CD4-positive, alpha-beta T cell treated with Interleukin-6 for 4 hours (primary cell): ENCODE measurements around the gene ZGPAT.
A peak's percentile ranks its signal among the peaks of the same experiment; 100 is the strongest.

Source experiments
- DNase-seq: peaks from one replicate; pipeline ENCODE4 v3.0.0-alpha.2; 2020; ENCODE audit warnings: mixed read lengths

Gene ZGPAT

DNA sequence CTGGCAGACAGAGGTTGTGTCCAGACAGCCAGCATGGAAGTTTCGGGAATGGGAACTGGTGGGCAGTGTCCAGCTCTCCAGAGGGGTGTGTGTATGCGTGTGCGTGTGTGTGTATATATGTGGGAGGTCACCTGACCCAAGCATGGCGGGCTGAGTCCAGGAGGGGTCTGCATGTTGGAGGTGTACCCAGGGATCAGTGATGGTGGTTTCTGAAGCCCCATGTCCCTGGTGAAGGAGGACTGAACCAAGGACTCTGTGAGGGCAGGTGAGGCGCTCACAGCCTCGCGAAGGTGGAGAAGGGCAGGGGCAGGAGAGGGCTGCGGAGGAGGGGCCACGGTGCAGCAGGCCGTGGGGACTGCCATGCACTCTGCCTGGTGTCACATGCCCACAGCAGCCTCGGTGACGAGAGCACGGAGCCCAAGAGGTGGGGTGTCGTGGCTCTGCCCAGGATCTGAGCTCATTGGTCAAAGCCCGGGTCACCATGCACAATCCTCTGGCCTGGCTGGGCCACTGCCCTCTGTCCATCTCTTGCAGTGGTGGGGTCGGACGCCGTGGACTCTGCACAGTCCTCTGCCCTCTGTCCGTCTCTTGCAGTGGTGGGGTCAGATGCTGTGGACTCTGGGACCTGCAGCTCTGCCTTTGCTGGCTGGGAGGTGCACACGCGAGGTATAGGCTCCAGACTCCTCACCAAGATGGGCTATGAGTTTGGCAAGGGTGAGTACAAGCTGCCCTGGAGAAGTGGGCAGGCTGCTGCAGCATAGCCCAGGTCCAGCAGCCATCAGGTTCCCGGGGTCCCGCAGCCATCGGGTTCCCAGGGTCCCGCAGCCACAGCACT, 26.5 kb downstream of the ZGPAT start:
- DNase-seq: no peak

DNA sequence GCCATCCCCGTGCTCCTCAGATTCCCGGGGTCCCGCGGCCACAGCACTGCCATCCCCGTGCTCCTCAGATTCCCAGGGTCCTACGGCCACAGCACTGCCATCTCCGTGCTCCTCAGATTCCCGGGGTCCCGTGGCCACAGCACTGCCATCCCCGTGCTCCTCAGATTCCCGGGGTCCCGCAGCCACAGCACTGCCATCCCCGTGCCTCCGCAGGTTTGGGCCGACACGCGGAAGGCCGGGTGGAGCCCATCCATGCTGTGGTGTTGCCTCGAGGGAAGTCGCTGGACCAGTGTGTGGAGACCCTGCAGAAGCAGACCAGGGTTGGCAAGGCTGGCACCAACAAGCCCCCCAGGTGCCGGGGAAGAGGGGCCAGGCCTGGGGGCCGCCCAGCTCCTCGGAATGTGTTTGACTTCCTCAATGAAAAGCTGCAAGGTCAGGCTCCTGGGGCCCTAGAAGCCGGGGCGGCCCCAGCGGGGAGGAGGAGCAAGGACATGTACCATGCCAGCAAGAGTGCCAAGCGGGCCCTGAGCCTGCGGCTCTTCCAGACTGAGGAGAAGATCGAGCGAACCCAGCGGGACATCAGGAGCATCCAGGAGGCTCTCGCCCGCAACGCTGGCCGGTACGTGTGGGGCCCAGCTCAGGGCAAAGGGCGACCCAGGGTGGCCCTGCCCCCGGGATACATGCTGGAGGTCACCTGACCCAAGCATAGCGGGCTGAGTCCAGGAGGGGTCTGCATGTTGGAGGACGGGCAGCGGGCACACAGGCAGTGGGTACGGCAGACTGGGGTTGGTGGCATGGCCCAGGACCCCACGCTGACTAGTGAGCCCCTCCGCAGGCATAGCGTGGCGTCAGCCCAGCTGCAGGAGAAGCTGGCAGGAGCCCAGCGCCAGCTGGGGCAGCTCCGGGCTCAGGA, 27.4 kb downstream of the ZGPAT start:
- no peak for DNase-seq

DNA sequence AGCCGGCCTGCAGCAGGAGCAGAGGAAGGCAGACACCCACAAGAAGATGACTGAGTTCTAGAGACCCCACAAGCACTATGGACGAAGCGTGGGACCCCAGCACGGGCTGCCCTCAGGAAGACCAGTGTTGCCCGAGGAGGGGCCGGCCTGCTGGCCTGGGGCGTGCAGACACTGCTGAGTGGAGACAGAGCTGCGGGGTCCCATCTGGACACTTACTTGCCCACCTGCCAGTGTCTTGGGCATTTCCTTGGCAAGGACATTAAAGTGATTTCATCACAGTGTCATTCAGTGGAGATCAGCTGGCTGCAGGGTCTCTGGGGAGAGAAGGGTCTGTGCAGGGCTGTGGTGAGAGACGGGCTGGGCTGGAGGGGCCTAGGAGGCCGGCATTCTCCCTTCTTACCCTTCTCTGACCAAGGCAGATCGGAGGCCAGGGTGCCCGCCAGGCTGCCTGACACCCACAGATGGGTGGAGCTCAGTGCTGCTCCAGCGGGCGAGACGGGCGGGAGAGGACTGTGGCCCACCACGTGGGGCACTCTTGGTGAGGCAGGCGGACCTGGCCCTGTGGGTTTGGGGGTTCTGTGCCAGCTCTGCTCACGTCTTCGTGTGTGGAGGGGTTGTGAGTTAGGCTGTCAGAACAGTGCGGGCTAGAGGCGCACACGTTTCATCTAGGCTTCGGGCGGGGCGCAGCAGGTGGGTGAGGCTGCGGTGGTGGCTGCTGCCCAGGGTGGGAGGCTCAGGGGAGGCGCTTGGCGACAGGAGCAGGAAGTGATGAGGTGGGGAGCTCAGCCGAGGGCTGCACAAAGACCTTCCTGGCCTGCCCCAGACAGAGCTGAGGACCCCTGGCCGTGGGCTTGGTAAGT, 28.2 kb downstream of the ZGPAT start, which contains the start of gene LIME1:
TSS of gene LIME1 (plus strand) at position 806 of the 860 bp plus-strand sequence. CDS start 886 bp downstream, outside the sequence.
- peak; percentile 87 for DNase-seq

DNA sequence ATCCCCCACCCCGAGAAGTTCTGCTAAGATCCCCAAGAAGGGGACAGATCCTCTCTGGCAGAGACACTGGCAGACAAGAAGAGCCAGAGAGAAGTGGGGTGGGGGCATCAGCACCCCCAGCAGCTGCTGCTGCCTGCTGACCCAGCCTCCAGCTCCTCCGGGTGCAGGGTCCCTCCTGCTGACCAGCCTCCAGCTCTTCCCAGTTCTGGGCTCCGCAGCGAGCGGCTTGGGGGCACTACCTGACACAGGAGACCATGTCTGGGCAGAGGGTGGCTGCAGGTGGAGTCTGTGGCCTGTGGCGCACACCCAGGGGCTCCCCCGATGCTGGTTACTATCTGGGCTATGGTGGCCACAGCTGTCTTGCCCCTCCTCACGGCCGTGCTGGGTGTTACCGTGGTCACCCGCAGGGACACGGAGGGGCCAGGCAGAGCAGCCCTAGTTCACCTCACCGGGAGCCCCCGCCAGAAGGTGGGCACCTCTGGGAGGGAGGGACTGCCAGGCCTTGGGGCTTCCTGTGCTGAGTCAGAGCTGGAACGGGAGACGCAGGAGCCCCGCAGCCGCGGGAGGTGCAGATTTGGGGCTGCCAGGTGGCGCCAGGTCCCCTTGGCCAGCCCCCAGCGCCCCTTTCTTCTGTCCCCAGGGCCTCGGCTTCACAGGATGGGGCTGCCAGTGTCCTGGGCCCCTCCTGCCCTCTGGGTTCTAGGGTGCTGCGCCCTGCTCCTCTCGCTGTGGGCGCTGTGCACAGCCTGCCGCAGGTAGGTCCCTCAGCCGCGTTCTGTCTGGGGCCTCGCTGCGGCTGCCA, 29.3 kb downstream of the ZGPAT start:
- peak; percentile 75 for DNase-seq

DNA sequence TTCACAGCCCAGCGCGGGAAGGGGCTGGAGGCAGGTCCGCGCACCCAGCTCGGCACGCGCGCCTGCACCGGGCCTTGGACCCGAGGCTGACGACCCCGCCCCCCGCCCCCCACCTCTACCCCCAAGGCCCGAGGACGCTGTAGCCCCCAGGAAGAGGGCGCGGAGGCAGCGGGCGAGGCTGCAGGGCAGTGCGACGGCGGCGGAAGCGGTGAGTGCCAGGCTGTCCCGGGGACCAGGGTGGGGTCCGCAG, 29.8 kb downstream of the ZGPAT start:
- DNase-seq: no peak

DNA sequence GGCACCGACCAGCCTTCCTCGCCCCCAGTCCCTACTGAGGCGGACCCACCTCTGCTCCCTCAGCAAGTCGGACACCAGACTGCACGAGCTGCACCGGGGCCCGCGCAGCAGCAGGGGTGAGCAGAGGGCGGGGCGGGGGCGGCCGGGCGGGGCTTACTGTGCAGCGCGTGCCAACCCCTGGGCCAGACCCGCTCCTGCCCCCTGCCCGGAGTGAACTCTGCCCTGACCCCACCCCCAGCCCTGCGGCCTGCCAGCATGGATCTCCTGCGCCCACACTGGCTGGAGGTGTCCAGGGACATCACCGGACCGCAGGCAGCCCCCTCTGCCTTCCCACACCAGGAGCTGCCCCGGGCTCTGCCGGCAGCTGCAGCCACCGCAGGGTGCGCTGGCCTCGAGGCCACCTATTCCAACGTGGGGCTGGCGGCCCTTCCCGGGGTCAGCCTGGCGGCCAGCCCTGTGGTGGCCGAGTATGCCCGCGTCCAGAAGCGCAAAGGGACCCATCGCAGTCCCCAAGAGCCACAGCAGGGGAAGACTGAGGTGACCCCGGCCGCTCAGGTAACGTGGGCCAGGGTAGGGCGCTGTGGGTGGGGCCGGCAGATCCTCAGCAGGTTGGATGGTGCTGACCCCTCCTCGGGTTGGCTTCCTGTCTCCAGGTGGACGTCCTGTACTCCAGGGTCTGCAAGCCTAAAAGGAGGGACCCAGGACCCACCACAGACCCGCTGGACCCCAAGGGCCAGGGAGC, 30.3 kb downstream of the ZGPAT start:
- peak; percentile 68 for DNase-seq

DNA sequence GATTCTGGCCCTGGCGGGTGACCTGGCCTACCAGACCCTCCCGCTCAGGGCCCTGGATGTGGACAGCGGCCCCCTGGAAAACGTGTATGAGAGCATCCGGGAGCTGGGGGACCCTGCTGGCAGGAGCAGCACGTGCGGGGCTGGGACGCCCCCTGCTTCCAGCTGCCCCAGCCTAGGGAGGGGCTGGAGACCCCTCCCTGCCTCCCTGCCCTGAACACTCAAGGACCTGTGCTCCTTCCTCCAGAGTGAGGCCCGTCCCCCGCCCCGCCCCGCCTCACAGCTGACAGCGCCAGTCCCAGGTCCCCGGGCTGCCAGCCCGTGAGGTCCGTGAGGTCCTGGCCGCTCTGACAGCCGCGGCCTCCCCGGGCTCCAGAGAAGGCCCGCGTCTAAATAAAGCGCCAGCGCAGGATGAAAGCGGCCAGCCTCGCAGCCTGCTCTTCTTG, 30.9 kb downstream of the ZGPAT start:
- peak; percentile 53 for DNase-seq

DNA sequence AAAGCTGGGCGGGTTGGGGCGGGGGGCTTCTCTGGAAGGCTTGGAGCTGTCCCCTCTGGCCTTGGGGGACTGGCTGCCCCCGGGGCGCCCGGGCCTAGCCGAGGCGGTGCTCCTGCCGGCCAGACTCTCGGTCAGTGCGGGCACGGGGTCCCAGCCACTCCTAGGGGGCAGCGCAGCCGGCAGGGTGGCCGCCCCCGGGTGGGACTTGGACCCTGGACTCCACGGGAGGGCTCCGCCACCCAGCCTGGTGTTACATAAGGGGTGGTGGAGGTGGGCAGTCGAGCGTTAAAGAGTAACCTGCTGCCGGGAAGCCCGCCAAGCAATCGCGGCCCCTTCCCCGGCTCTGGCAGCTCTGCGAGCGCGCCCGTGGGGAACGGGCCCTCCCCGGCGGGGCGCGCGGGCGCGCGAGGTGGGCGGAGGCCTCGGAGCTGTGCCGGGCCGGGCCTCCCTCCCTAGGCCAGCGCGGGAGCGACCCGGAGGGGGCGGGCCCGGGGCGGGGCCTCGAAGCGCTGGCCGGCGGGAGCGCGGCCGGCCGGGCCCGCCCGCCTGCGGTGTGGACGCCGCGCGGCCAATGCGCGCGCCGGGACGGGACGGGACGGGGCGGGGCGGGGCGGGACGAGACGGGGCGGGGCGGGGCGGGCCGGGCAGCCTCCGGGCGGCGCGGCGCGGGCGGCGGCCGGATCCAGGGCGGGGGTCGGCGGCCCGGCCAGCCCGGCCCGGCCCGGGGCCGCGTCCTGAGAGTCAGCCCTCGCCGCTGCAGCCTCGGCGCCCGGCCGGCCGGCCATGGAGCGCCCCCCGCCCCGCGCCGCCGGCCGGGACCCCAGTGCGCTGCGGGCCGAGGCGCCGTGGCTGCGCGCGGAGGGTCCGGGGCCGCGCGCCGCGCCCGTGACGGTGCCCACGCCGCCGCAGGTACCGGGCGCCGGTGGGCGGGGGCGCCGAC, 31.6 kb downstream of the ZGPAT start, which contains the start of gene SLC2A4RG:
TSS of gene SLC2A4RG (plus strand) at position 647 of the 940 bp plus-strand sequence. CDS start at position 784, 137 bp downstream.
- DNase-seq: peak; percentile 83

DNA sequence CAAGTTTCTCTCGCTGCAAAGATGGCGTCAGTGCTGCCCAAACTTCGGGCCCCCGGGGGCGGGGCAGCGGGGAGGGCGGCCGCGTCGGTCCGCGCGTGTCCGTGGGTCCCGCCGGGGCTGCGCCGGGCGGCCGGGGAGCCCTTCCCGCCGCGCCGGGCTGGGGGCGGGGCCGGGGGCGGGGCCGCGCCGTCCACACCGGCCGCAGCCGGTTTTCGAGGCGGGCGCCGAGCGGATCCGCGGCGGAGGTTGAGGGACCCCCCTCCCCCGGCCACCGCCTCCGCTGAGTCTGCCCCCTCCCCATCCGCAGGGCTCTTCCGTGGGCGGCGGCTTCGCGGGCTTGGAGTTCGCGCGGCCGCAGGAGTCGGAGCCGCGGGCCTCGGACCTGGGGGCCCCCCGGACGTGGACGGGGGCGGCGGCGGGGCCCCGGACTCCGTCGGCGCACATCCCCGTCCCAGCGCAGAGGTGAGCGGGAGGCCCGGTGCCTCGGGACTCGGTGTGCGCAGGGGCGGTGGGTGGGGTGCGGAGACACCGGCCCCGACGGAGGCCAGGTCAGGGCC, 32.3 kb downstream of the ZGPAT start:
- DNase-seq: peak; percentile 69

DNA sequence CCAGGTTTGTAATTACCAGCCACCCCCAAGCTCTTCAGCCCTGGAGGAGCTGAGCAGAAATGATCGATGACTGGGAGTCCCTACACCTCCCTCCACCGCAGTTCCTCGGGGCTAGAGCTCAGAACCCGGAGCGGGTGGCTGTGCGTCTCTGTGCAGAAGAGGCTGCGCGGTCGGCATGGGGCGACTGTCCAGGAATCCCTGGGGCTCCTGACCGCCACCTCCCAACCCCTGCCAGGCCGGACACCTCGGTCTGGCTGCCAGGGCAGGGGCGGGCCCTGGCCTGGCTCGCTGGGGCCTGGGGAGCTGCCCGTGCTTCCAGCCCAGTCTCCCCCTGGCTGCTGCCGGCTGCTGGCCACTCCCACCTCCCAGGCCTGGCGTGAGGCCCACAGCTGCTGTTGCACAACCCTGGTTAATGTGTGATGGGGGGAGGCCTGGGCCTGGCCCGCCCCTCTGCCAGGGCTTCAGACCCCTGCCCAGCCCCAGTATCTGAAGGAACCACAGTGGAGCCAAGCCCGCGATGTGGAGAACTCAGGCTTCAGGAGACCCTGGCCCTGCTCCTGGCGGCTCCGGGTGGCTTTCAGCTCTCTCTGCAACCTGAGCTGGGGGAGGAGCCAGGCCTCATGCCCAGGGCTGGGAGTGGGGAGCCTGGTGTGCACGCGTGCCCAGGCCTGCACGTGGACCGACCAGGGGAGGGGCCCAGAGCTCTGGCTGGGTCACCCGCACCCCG, 33.0 kb downstream of the ZGPAT start:
- DNase-seq: peak; percentile 46

DNA sequence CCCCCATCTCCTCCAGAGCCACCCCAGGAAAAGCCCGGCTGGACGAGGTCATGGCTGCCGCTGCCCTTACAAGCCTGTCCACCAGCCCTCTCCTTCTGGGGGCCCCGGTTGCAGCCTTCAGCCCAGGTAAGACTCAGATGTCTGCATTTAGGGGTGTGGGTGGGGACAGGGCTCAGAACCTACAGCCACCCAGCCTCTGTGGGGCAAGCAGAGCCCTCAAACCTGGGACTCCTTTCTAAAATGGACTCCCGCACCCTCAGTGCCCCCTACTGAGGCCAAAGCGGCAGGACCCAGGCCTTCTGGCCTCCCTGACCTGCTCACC, 33.5 kb downstream of the ZGPAT start:
- DNase-seq: no peak

DNA sequence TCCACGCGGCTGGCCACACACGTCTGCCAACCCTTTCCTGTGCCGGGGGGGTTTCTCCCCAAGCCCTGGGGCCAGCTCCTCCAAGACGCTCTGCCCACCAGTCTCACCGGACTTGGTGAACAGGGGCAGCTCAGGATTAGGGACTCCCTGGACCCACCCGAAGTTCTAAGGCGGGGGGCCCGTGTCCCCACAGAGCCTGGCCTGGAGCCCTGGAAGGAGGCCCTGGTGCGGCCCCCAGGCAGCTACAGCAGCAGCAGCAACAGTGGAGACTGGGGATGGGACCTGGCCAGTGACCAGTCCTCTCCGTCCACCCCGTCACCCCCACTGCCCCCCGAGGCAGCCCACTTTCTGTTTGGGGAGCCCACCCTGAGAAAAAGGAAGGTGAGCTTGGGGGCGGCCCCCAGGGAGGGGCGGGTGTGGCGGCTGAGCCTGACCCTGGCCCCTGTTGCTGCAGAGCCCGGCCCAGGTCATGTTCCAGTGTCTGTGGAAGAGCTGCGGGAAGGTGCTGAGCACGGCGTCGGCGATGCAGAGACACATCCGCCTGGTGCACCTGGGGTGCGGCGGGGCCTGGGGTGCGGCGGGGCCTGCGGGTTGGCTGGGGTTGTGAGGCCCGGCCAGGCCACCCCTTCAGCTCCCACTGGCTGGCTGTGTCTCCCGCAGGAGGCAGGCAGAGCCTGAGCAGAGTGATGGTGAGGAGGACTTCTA, 34.0 kb downstream of the ZGPAT start:
- DNase-seq: no peak

DNA sequence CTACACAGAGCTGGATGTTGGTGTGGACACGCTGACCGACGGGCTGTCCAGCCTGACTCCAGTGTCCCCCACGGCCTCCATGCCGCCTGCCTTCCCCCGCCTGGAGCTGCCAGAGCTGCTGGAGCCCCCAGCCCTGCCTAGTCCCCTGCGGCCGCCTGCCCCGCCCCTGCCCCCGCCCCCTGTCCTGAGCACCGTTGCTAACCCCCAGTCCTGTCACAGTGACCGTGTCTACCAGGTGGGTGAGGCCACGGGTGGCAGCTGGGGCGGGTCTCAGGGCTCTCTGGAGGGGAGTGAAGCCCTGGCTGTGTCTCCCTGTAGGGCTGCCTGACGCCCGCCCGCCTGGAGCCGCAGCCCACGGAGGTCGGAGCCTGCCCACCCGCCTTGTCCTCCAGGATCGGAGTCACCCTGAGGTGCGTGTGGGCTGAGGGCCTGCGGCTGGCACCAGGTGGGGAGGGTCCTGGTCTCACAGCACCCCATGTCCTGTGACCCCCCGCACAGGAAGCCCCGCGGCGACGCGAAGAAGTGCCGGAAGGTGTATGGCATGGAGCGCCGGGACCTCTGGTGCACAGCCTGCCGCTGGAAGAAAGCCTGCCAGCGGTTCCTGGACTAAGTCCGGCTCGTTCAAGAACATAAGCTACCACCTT, 34.7 kb downstream of the ZGPAT start:
- DNase-seq: no peak

DNA sequence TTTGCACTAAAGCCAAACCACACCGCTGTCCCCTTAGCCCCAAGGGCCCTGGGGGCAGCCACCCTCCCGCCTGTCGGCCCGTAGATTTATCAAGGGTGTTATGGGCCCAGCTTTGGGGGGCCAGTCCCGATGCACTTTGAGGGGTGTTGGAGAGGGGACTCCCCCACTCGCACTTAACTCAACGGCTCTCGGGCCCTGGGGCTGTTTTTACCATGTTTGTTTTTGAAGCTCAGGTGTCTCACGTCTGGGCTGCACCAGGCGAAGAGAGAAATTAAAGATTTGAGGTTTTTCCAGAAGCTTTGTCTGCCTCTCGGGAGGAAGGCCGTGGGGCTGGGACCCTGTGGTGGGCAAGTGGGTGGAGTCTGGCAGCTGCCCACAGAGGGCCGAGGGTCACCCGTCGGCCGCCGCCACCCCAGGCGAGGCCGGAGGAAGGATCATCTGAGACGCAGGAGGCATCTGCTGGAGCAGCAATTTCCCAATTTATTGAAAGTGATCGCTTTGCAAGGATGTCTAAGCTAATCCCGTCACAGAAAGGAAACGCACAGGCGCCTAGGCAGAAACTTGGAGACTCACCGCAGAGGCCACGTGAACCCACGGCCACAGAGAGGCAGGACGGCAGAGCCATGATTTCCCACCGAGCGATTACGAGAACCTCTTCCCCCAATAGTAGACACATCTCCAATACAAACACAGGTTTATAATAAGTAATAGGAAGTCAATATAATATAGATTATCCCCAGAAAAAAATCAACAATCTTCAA, 35.6 kb downstream of the ZGPAT start:
- no peak for DNase-seq

DNA sequence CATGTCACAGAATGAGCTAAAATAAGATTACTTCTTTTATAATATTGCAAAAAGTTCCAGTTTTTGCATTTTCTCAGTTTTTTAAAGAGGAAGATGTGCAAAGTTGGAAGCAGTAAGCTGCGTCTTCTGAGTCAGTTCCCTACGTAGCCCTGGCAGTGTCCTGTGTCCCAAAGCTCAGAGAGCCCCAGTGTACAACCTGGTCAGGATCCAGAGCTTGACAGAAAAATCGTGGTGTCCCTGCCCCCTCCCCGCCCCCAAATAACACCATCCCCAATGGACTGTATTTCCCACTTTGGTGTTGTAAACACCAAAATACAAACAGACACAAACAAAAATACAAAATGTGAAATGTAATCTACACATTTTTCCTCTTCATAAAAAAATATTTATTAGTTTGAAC, 36.3 kb downstream of the ZGPAT start:
- DNase-seq: no peak

DNA sequence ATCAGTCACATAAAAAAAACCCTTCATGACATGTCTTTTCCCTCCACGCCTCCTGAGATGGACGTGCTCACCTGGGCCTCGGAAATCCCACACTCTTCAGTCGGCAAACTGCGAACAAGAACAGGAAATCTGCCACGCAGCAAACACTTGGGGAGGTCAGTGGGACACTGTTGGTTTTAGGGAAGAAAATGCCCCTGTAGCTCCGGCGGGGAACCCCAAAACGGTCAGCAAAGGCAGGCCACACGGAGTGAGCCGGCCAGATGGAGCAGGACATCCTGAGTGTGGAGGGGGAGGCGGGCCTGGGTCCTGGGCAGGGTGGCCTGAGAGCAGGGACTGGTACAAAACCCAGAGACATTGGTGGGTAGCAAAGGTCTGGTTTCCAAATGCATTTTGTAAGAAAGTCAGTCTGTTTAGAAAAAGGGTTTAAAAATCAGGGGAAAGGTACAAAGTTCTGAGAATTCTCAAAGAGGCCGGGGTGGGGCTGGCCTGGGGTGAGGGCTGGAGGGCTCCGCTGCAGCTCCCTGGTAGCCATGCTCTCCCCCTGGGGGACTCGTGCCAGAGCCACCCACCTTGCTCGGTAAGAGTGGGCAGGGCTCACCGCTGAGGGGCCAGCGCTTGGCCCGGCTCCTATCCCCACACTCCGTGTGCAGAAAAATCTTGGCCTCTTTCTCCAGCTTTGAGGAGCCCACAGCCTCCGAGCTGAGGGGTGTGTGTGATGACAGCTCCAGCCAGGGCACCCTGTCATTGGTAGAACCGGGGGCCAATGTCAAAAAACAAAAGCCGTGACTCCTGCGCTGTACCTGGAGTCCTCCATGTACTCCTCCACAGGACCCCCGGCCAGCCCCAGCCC, 37.0 kb downstream of the ZGPAT start:
- DNase-seq: no peak
